Activated T-cell treated with anti-CD3 and anti-CD28 coated beads, Interleukin-2, amount 50 U/mL, for 1 hour (primary cell): ENCODE measurements around the gene PLEKHA4.

Source experiments
- DNase-seq: peaks from one replicate; pipeline ENCODE4 v3.0.0-alpha.2; 2020

The PLEKHA4 gene

DNA sequence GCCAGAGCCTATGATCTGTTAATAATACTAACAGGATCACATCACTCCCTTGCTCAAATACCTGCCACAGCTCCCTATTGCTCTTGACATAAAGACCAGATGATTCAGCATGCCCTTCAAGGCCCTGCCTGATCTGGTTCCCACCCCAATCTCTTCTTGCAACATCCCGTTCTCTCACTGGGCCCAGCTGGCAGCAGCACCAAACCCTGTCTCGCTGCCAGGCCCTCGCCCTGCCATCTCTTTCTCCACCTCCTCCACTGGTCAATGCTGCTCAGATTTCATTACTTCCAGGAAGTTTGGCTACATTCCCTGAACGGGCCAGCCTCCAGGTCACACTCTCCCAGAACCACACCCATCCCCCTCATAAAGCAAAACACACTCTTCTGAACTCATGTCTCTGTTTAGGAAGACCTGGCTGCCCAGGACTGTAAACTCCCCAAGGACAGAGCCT is 49.0 kb downstream of the PLEKHA4 start:
- DNase-seq: no peak

DNA sequence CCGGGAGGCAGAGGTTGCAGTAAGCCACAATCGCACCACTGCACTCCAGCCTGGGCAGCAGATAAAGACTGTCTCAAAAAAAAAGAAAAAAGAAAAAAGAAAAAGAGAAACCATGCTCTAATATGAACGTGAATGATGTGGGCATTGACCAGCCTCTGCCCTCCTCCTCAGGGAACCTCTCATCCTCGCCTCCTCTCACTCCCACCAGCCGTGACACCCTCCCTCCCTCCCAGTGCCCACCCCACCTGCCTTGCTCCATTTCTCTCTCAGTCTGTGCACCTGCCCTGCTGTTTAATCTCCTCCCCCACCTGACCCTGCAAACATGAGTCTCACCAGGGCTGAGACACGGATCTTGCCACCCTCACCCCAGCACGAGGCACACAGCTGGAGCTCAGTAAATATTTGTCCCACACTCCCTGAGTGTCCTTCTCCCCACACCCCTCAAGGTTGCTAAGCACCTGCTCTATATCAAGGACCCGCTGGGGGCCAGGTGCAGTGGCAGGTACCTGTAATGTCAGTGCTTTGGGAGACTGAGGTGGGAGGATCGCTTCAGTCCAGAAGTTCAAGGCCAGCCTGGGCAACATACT is 50.1 kb downstream of the PLEKHA4 start:
- no peak for DNase-seq

DNA sequence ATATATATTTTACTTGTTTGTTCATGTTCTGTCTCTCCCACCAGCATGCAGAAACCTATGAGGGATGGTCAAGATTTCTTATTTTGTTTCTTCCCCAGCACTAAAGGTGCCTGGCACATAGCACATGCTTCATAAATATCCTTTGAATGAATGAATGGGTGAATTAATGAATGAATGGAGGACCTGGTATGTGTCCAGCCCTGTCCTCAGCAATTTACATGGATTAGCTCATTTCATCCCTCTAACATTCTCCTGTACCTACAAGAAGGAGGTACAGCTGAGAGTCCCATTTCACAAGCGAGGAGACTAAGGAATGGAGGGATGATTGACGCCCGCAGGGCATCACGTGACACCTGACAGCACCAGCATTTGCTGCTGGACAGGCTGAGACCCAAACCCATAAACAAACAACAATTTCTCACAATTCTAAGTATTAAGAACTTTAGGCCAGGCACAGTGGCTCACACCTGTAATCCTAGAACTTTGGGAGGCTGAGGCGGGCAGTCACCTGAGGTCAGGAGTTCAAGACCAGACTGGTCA is 50.8 kb downstream of the PLEKHA4 start:
- no peak for DNase-seq

DNA sequence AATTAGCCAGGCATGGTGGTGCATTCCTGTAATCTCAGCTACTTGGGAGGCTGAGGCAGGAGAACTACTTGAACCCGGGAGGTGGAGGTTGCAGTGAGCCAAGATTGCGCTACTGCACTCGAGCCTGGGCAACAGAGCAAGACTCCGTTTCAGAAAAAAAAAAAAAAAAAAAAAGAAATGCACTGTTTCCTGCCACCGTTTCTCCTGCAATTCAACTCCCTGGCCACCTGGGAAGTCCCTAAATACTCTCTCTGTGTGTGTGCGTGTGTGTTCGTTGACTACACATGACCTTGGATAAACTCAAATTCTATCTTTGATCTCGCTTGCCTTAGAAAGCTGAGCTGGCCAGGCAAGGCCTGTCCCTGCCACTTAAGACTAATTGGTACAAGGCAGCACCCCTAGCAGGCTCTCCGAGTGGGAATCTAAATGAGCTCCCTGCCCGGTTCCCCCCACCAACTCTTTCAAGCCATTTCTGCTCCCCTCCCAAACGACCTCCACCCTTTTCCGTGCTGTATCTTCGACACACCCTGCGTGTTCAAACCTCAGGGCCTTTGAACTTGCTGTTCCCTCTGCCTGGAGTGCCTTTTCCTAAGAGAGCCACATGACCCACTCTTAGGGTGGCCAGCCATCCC is 52.4 kb downstream of the PLEKHA4 start:
- no peak for DNase-seq

DNA sequence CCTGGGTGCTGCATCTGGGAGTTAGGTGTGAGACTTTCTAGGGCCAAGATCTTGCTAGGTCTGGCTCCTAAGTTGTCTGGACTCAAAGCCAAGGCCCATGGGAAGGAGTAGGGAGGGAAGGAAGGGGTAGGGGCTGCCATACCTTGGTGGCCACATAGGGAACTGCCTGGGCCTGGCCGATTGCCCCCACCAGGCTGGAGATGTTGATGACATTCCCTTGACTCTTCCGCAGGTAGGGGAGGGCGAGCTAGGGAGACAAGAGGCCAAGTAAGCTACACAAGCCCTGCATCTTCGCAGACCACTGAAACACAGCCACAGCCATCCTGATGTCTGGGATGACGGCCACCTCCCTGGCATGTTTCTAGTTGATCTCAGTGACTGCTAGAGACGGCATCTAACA is 53.5 kb downstream of the PLEKHA4 start:
- no peak for DNase-seq

DNA sequence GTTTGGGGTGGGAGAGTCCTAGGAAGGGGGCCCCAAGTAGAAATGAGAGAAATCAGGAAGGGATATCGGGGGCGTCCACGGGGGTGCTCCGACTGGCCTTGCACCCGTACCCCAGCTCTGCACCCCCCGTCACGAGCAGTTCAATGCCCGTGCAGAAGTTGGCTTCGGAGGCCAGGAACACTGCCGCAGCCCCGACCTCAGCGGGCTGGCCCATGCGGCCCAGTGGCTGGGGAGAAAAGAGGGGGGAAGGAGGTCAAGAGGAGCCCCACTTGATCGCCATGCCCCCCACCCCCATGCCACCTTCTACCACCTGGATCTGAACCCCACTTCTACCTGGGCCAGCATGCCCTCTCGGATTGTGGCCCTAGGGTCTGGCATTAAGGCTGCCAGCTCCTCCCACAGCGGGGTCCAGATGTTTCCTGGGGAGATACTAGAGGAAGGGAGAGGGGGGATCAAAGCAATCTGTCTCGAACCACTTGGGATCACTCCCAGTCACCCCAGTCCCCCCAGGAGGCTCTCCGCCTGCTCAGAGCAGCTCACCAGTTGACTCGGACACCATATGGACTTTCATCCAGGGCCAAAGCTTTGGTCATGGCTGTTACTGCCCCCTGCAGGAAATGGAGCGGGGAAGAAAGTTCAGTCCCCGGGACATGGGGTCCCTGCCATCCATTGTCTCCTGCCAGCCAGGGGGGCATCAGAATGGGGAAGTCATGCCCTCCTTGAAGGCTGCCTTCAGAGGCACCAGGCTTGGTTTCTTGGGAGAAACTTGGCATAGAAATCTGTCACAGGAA is 55.1 kb downstream of the PLEKHA4 start:
- no peak for DNase-seq

DNA sequence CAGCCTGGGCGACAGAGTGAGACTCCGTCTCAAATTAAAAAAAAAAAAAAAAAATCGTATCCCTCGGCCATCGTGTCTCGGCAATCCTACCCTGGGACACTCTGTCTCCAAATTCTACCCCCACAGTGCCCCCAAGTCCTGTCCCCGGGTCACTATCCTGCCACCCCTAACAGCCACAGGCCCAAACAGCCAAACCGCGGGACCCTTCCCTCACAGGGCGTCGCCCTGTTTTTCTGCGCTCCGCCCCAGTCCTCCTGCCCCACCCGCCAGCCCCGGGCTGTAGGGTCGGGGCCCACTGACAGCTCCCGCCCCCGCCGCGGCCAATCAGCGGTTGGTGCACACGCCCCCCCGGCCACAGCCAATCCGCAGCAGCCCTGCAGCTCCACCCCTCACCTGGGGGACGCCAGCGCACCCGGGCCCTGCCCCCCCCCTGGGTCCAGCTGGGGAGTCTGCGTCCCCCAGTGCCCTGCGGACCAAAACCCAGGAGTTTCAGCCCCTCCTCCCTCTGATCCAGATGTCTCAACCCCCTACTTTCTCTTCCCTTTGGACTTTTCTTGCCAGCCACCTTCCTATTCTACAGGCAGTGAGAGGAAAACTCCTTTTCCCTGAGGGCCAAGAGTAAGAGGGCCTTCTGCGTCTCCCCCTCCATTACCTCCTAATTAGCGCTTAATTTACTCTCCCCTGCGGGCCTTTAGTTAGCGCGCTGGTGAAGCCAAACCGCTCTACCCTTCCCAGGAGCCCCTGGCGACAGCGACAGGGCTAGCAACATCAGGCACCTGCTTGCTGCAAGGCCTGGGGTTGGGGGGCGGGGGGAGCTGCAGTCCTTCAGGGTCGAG is 56.1 kb downstream of the PLEKHA4 start:
- DNase-seq: peak; percentile 68

DNA sequence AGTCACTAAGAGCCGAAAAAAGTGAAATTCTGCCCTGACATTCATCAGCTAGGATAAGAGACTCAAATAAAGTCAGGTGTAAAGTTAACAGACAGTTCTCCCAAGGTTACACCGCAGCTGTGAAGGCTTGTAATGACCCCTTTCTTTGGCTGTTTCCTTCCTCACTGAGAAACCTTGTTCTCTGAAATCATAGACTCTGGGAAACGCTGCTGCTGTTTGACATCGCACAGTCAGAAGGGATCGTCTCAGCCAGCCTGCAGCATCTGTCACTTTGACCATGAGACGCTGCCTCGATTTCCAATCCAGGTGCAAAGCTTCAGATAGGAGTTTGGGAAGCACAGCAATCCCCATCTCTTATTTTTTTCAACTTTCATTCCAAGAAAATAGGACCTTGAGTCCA is 58.3 kb downstream of the PLEKHA4 start:
- DNase-seq: no peak

DNA sequence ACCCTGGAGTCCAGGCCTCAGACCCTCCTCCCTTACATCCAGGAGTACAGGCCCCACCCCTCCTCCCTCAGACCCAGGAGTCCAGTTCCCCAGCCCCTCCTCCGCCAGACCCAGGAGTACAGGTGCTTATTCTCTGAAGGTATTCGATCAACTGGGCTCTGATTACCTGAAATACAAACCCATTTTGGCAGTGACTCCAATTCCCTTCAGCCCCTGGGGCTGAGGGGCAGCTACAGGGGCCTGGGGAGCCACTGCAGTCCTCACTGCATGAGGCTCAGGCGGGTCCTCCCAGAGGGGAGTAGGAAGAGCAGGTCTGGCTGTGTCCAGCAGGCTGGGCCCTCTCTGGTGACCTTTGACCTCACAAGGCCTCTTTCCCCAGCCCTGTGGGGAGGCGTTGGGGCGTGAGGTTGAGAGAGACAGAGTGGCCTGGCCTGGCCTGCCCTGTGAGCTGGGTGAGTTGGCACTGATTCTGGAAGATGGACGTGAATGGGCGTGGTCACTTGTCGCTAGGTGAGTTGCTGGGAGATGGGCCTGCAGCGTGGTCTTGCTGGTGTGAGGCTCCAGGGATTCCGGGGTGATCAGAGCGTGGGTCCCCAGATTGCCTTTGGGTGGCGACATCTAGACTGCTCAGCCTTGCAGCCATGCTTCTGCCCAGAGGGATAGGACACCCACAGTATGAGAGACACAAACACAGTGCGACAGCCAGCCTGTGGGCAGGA is 60.7 kb downstream of the PLEKHA4 start:
- DNase-seq: no peak

DNA sequence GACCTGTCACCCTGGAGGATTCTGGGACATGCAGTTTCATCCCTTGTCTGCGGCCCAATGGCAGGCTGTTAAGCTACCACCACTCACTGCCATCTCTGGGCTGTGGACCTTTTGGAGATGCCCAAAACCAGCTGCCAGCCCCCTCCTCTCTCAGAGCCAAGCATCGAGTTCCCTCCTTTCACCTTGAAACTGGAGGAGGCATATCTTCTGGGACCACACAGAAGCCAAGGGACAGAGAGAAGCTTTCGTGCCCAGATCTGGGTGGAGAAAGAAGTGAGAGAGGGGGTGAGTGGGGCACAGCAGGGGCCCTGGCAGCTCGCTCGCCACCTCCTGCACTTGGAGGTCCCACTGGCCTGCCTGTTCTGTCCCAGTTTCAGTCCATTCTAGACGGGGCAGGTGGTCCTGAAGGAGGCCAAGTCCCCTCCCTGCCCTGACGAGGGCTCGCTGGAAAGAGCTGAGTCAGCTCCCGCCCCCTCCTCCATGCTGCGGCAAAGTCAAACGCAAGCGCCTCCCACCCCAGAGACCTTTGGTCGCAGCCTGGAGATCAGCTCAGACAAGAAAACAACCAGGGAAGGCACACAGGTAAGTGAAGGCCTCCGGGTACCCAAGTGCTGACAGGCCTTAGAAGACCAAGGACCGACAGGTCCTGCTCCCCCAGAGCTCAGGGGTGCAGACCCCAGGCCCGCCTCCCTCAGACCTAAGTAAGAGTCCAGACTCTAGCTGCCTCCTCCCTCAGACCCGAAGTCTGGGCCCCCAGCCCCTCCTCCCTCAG is 61.4 kb downstream of the PLEKHA4 start:
- no peak for DNase-seq

DNA sequence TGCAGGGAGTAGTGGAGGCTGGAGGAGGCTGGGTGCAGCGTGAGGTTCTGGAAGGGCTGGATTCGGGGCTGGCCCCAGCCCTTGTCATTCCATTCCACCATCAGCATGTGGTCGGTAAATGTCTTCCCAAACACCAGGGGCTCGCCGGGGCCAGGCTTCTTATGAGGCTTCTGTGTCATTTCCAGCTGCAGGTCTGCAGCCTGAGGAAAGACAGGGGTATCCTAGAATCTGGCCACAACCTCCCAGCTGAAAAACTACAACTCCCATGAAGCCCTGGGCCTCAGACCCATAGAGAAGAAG is 61.9 kb downstream of the PLEKHA4 start:
- peak; percentile 43 for DNase-seq

DNA sequence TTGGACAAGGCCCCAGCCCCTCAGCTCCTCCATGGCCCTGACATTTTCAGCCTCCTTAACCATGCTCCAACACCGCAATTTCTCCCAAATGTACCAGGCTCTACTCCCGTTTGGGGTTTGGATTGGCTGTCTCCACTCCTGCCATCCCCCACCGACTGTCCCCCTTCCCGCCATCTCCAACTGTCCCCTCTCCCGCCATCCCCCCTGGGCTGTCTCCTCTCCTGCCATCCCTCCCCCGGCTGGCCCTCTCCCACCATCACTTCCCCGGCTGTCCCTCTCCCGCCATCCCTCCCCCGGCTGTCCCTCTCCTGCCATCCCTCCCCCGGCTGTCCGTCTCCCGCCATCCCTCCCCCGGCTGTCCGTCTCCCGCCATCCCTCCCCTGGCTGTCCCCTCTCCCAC is 63.0 kb downstream of the PLEKHA4 start:
- no peak for DNase-seq

DNA sequence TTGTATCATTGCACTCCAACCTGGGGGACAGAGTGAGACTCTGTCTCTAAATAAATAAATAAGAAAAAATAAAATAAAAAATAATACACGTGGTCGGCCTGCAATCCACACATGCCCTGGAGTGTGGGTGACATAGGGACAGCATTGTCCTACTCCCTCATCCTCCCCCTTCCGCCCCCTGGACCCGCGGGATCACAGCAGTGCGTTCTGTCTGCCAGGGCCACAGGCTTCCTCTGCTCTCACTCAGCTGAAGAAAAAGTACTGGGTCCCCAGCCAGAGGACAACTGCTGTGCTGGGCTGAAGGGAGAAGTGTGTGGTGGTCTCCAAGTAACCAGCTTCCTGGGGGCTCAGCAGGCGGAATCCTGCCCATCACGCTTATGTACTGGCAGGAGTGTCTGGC is 63.9 kb downstream of the PLEKHA4 start:
- DNase-seq: no peak

DNA sequence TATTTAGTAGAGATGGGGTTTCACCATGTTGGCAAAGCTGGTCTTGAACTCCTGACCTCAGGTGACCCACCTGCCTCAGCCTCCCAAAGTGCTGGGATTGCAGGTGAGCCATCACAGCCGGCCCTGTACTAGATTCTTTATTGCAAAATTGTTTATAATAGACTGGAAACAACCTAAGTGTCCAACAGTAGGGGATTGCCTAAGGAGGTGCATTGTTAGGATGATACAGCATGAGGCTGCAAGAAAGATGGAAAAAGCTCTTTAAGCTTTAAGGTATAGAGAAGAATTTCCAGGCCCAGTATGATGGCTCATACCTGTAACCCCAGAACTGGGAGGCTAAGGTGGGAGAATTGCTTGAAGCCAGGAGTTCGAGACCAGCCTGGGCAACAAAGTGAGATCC is 65.8 kb downstream of the PLEKHA4 start:
- no peak for DNase-seq

DNA sequence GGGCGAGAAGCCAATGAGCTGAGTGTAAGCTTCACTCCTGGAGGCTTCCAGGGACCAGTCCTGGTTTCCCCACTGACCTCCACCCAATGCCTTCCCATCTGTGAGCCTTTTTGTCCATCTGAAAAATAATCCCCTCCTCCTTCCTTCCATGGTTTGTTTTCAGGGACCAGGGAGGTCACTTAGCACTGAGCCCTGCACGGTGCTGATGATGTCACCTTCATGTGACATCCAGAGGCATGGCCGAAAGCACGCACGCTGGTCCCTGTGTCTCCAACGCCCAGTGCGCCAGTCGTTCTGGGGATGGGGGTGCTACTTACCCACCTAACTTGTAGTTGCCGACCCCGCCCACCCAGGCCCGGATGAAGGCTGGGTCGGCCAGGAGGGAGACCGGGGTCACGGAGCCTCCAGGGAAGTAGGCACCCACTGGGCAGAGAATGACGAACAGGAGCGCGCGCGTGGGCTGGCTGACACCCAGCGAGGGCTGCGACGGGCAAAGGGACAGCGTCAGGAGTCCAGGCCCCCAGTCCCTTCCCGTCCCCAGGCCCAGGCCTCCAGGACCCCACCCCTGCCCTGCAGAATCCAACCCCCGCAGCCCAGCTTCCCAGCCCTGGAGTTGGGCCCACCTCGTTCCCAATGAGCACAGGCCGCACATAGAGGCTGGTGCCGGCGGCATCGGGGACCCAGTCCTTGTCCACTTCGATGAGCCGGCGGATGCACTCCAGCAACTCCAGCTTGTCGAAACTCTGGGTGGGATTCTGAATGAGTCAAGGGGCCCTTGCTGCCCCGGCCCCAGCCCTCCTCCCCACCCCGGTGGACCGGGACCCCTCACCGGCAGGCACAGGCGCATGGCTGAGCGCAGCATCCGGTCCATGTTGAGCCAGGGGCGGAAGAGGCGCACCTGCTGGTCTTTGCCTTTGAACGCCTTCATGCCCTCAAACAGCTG is 68.8 kb downstream of the PLEKHA4 start:
- DNase-seq: no peak

DNA sequence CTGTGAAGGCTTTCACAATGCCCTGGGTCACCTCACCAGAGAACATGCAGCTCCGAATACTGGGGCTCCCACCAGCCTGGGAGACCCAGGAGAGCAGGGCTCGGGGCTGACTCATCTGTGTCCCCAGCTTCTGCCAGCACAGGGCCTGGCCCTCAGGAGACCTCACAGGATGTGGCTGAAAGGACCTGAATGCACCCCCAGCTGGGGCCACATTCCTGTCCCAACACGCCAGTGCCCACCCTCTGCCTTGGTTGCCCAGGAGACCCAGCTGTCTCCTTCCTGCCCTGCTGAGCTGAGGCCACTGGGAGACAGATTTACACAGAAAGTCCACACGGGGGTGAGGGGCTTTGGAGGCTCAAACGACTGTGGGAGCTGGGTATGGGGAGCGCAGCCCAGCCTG is 69.5 kb downstream of the PLEKHA4 start:
- no peak for DNase-seq

DNA sequence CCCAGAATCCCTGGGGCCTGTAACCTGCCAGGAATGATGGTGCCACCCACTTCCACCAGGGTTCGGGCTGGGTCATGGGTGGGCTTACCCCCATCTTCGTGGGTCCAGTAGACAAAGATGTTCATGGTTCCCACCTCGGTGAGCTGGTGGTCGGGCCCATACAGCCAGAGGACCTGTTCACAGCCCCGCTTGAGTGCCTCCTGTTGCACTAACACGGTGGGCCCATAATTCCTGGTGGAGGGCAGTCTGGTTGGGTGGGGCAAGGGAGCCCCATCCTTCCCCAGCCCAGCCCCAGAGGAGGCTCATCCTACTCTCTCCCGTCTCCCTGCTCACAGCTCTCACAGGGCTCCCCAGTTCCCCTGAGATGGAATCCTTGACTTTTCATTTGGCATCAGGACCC is 71.3 kb downstream of the PLEKHA4 start:
- DNase-seq: no peak

DNA sequence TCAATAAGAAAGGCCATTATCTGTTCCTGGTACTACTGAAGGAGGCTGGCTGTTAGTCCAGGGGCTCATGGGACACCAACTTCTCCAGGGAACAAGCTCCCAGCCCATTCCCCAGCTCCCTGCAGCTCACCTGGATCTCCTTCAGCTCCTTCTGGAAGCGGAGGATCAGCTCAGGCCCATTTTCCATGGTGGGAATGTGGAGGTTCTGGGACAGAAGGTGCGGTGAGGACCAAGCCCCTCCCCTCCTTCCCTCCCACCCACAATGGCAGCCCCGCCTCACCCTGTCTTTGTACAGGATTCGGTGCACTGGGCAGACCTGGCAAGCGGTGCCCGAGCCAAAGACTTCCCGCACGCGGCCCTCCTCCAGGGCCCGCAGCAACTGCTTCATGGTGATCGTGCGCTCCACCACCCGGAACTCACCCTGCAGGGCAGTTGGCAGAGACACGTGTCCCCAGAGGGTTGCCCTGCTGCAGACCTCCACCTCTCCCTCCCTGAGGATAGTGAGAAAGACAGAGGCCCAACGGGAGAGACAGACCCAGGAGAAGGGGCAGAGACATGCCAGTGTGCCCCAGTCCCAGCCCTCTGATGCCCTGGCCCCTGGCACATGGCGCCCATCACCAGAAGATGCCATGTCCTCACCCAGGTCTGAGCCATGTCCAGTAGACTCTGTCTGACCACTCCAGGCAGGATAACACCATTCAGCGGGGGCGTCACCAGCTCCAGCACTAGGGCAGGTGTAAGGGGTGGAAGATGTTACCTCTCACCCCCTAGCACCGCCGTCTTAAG is 71.9 kb downstream of the PLEKHA4 start:
- DNase-seq: no peak

DNA sequence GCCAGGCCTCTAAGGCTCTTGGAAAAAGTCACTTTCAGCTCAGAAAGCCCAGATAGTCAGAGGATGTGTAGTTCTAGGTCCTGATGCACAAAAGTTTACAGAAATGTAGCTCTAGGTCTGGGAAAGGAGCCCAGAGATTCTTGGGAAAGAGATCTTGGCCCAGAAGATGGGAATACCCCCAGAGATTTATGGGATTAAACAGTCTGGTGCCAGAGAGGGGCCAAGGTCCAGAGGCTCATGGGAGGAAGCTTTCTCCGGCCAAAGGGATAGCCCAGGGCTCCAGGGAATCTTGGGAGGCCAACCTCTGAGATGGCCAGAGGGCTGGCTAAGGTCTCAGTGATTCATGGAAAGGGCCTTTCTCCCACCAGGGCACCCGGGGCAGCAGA is 72.7 kb downstream of the PLEKHA4 start:
- DNase-seq: no peak
